Pancreas (tissue), 10 donors: Measurements from ENCODE around the gene SASH1. TPM values are rescaled to one million over a fixed set of nuclear protein-coding genes. Genes with fewer than 3 reads are reported as not detected.

Experiments
- ATAC-seq, 4 donors: fragments of 200-7000 bp; cut with Tn5 transposase; one replicate each; pipeline versions ENCODE4 v1.8.0 to v1.9.1; 2020; ENCODE audit warnings: mild to moderate bottlenecking in 4 of 4, moderate library complexity in 4 of 4
- DNase-seq, 6 donors: peaks; one replicate each; pipeline ENCODE4 v3.0.0-alpha.2; 2020
- FAIRE-seq: peaks from 2 replicates; lab custom pipeline; 2012; peaks lifted over from hg19 to GRCh38; lab: Jason Lieb, UNC
- H3K27ac ChIP-seq, 4 donors: fragments of 200-600 bp; sonication (generic); 1 replicate in 3 of 4; 2 replicates in 1 of 4; pipeline versions ENCODE4 v1.5.0 to v1.8.0; 2020
- H3K27me3 ChIP-seq, 4 donors: fragments of 200-600 bp; one replicate each; pipeline ENCODE4 v1.8.0; 2021
- H3K36me3 ChIP-seq, 3 donors: fragments of 200-600 bp; sonication (generic) in 1 of 3; one replicate each; pipeline versions ENCODE4 v1.5.0 to v1.8.0; 2020 to 2021
- H3K4me1 ChIP-seq, 3 donors: fragments of 200-600 bp; one replicate each; pipeline ENCODE4 v1.8.0; 2021
- H3K4me3 ChIP-seq, 4 donors: fragments of 200-600 bp; sonication (generic) in 2 of 4; one replicate each; pipeline versions ENCODE4 v1.5.0 to v1.8.0; 2020 to 2021
- H3K9me3 ChIP-seq, 4 donors: fragments of 200-600 bp; one replicate each; pipeline ENCODE4 v1.8.0; 2021
- CTCF ChIP-seq, 4 donors: fragments of 200-600 bp; sonication (generic) in 3 of 4; IDR thresholded peaks; one replicate each; pipeline versions ENCODE4 v1.5.0 to v1.8.0; 2021; ENCODE audit warnings: antibody characterized with exemption in 4 of 4
- WGBS, 2 donors: extraction: QIAGEN DNeasy Blood & Tissue Kit; methylation state at CpG; one replicate each; pipeline ENCODE4 v1.1.7; 2013; 5-methylcytosine and 5-hydroxymethylcytosine counted together
- intact Hi-C, 3 donors: fragments of 100-400 bp; cut with DNase I; formaldehyde crosslinking; loops; one replicate each; pipeline versions ENCODE4 v1.11.1 to v1.14.2; 2022
- polyA plus RNA-seq, 2 donors: library from polyadenylated mRNA; stranded (reverse); fragments of 200-250 nt; gene quantifications; one replicate each; pipeline ENCODE4 v1.2.3, GENCODE V29; 2013
- total RNA-seq, 6 donors: library from RNA; stranded (reverse); fragmentation: NEBNext Ultra II Directional in 4 of 6; extraction: Animal tissue kit (Norgen Biotek cat#: 25700) in 4 of 6; gene quantifications; one replicate each; pipeline versions ENCODE4 v1.2.1 to v1.2.4, GENCODE V29; 2021 to 2023
- donor health status: healthy with polysubstance abuse.
- donor health status: DM: no; HTN: no; CAD: no; lungs with moderate emphysema.
- donor health status: DM: no; HTN: no; CAD: no.
- donor health status: control.
- donor health status: control.
- donor health status: Bipolar disorder and iron deficiency.
- donor health status: DM: yes; HTN: yes; CAD: no.
- donor health status: DM: no; HTN: no; CAD: no.
- donor health status: DM: no; HTN: no; CAD: no.
- donor health status: DM: yes; HTN: yes; CAD: no.

Gene SASH1
- total and polyA plus RNA-seq, 8 donors, result 5.1 to 15.3 (median 8.9) TPM

DNA sequence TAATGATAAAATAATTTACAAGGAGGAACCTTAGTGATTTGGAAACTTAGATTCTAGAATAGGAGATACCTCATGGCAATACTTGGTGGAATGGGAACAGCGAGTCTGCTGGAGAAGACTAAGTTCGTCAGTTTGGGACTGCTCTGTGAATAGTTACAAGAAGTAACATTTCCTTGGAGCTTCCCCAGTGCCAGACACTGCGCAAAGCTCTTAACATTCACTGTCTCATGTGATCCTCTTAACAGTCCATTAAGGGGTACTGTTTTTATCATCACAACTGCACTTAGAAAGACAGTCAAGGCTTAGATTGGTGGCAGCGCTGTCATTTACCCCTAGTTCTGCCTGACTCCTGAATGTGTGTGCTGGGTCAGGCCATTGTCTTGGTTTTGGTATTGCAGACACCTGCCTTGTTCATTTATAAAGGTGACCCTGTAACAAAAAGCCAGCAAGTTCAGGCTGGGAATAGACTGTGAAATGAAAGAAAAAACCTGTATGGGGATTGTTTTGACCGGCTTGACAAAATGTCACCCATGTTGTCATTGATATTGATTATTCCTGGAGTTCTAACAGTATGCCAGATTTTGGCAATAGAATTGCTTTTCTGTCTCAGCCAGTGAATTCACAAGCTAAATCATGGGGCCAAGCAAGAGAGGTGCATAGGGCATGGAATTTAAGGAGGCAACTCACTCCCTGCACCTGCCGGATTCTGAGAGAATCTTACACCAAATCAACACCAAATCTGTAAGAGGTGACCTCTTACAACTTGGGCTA, 118.4 kb downstream of the SASH1 start:
- no peaks in the 10 kb centered on the region for H3K27me3 ChIP-seq
- FAIRE-seq, result no peak
- TF ChIP-seq CTCF (IDR thresholded peaks at IDR 0.05), result no peak
- no peak overlapping the region for H3K27ac ChIP-seq
- peak in 1 of 4 donors; percentile 21 for ATAC-seq
- no peak for DNase-seq
- H3K4me1 ChIP-seq, result peaks cover 0 to 4% (median 0%) of the 10 kb centered on the region in 3 donors
- no peaks in the 10 kb centered on the region for H3K9me3 ChIP-seq
- intact Hi-C loops, result loop anchor here in 1 of 3 donors (5.0 kb wide), 1 partner anchor 284 kb away; no protein-coding TSS in a partner anchor
- no peaks in the 10 kb centered on the region for H3K36me3 ChIP-seq
- 78 to 81% methylated on average over 6 of the region's 6 CpGs for WGBS, 2 donors
- H3K4me3 ChIP-seq, result no peak overlapping the region

DNA sequence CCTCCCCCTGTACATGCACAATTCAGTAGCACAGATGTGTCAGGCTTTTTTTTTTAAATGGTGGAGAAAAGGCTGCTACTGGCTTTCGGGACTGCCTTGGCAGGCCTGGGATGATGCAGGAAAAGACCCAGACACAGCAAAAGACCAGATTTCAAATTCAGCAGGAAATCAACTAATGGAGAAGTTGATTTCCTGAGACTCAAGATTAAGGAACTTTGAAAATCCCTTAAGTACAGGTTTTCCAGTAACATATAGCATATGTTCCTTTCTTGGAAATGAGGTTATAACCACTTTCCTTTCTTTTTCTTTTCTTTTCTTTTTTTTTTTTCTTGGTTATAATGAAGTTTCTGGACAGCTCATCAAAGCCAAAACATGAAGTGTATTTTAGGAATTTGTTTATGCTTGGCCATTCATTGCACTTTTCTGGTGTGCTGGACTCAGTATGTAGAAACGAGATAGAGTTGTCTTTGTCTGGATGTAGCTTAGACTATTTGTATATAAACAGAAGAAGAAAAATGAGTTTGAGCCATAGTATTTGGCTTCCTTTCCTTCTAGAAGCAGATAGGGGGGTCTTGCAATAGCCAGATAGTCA, 119.4 kb downstream of the SASH1 start:
- TF ChIP-seq CTCF (IDR thresholded peaks at IDR 0.05), result no peak
- Histone ChIP-seq H3K4me3 (no peak overlapping the region), H3K9me3 (no peaks in the 10 kb centered on the region), H3K4me1 (peaks cover 0 to 4% (median 0%) of the 10 kb centered on the region in 3 donors), H3K27ac (no peak overlapping the region), H3K36me3 (no peaks in the 10 kb centered on the region), H3K27me3 (no peaks in the 10 kb centered on the region)
- WGBS, 2 donors, result 82 to 87% methylated on average over 2 of the region's 2 CpGs
- DNase-seq (no peak), FAIRE-seq (no peak), ATAC-seq (no peak)
- intact Hi-C loops, result loop anchor here in 1 of 3 donors (5.0 kb wide), 1 partner anchor 285 kb away; no protein-coding TSS in a partner anchor

DNA sequence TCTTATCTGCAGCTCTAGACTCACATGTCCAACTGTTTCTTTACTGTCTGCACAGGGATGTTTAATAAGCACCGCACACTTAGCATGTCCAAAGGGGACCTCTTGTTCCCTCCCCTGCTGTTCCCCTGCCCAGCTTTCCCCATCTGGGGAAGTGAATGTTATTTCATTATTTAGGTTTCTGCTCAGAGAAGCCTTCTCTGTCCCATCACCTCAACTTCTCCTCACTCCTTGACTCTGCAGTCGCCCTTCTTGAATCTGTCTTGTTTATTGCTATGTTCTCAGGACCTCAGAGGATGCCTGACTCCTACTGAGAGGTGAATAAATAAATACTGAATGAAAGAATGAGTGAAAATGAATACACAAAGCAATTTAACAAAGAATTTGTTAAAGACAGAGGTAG, 121.0 kb downstream of the SASH1 start:
- DNase-seq (no peak), FAIRE-seq (no peak), ATAC-seq (no peak)
- H3K27me3 ChIP-seq, result no peaks in the 10 kb centered on the region
- no peak overlapping the region for H3K27ac ChIP-seq
- H3K4me1 ChIP-seq, result peaks cover 0 to 4% (median 0%) of the 10 kb centered on the region in 3 donors
- intact Hi-C loops, result loop anchor here in 1 of 3 donors (5.0 kb wide), 1 partner anchor 286 kb away; no protein-coding TSS in a partner anchor
- no peak overlapping the region for H3K4me3 ChIP-seq
- H3K9me3 ChIP-seq, result no peaks in the 10 kb centered on the region
- no peak for TF ChIP-seq CTCF (IDR thresholded peaks at IDR 0.05)
- no peaks in the 10 kb centered on the region for H3K36me3 ChIP-seq
- WGBS, 2 donors, result 84 to 94% methylated on average over 2 of the region's 2 CpGs

DNA sequence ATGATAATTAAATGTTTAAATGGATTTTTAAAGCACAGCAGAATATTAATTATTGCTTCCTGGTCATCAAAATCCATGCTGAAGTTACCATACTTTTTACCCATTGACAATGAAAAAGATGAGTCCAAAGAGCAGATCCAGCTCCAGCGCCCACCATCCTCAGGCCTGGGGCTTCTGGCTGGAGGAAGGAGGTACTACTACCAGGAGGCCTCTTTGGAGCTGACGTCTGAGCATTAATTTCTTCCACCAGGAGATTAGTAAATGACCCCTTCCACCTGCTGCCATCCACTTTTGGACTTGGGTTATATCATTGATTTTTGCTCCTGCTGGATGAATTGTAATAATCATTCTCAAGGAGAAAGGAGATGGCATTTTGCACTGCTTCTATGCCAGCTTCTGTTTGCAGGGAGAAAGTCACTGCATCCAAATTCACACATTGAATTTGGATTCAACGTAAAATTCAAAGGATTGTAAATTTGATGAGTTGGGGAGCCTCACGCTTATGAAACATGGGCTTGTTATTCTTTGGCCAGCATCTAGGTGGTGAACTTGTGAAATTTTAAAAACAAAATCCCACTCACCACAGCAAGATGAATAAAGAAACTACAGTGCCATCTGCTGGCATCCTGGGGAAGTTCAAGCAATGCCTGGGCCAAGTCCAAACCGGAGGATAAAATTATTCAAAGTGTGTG, 121.8 kb downstream of the SASH1 start:
- WGBS, 2 donors, result 37 to 40% methylated on average over 5 of the region's 5 CpGs
- no peaks in the 10 kb centered on the region for H3K27me3 ChIP-seq
- DNase-seq (peak in 5 of 6 donors; percentile 30 to 72 (median 50)), ATAC-seq (peak; percentile 48 to 90 (median 88)), FAIRE-seq (peak; percentile 97)
- TF ChIP-seq CTCF (IDR thresholded peaks at IDR 0.05), result peak; percentile 78 to 88 (median 87)
- no peaks in the 10 kb centered on the region for H3K9me3 ChIP-seq
- peaks cover 0 to 4% (median 0%) of the 10 kb centered on the region in 3 donors for H3K4me1 ChIP-seq
- H3K36me3 ChIP-seq, result no peaks in the 10 kb centered on the region
- no peak overlapping the region for H3K27ac ChIP-seq
- H3K4me3 ChIP-seq, result no peak overlapping the region
- intact Hi-C loops, result loop anchor here in 1 of 3 donors (5.0 kb wide), 1 partner anchor 287 kb away; no protein-coding TSS in a partner anchor
